H1 (cell line): ENCODE data around the gene PRR35. TPM values are rescaled to one million over a fixed set of nuclear protein-coding genes. Genes with fewer than 3 reads are reported as not detected.

ENCODE experiments used
- CTCF ChIA-PET: fragments of 300-600 bp; sonication (Branson Sonifier 250); formaldehyde crosslinking; loops from one replicate; lab custom pipeline; 2021; ENCODE audit not compliant: partially characterized antibody; lab: Charles Lee
- POLR2A ChIA-PET: fragments of 300-600 bp; sonication (Branson Sonifier 250); formaldehyde crosslinking; loops from one replicate; lab custom pipeline; 2021; ENCODE audit warnings: inconsistent platforms; ENCODE audit not compliant: partially characterized antibody; lab: Charles Lee
- DNase-seq, 2 experiments: peaks; one replicate each; pipeline versions ENCODE4 v3.0.0 to v3.0.0-alpha.2; 2010 to 2022; ENCODE audit warnings: low spot score in 2 of 2, low read depth in 1 of 2, mixed read lengths in 1 of 2
- FAIRE-seq: peaks from 2 replicates; lab custom pipeline; 2011; peaks lifted over from hg19 to GRCh38; lab: Jason Lieb, UNC
- H2AFZ ChIP-seq: 2 replicates; pipeline ENCODE4 v1.8.1; 2012; ENCODE audit warnings: low read length, inconsistent platforms
- H2AK5ac ChIP-seq: 2 replicates; pipeline ENCODE4 v1.6.1; 2013; ENCODE audit warnings: low read depth, low read length
- H2BK120ac ChIP-seq: replicated peaks from 2 replicates; pipeline ENCODE3; 2013; ENCODE audit warnings: low read depth, low read length, inconsistent platforms
- H2BK12ac ChIP-seq: 2 replicates; pipeline ENCODE4 v1.6.1; 2013; ENCODE audit warnings: low read depth, low read length
- H2BK15ac ChIP-seq: 2 replicates; pipeline ENCODE4 v1.6.1; 2013; ENCODE audit warnings: low read length
- H2BK20ac ChIP-seq: 2 replicates; pipeline ENCODE4 v1.6.1; 2013; ENCODE audit warnings: low read length
- H2BK5ac ChIP-seq: 2 replicates; pipeline ENCODE4 v1.6.1; 2013; ENCODE audit warnings: low read depth, low read length
- H3K14ac ChIP-seq: 2 replicates; pipeline ENCODE4 v1.6.1; 2013; ENCODE audit warnings: inconsistent platforms; ENCODE audit not compliant: insufficient read length
- H3K18ac ChIP-seq: 2 replicates; pipeline ENCODE4 v1.6.1; 2013; ENCODE audit warnings: low read length; ENCODE audit errors: extremely low read depth
- H3K23ac ChIP-seq: 2 replicates; pipeline ENCODE4 v1.6.1; 2013; ENCODE audit warnings: inconsistent platforms; ENCODE audit not compliant: insufficient read length
- H3K23me2 ChIP-seq: 2 replicates; pipeline ENCODE4 v1.6.1; 2013; ENCODE audit warnings: low read depth, low read length
- H3K27ac ChIP-seq: 2 replicates; pipeline ENCODE4 v1.6.1; 2011; ENCODE audit warnings: low read depth, low read length, inconsistent platforms
- H3K27me3 ChIP-seq, 4 experiments: replicated peaks in 1 of 4; 1 replicate in 1 of 4; 2 replicates in 3 of 4; pipeline versions ENCODE4 v1.6.1 to v1.8.1; 2011 to 2013; ENCODE audit warnings: low read length in 3 of 4, mild to moderate bottlenecking in 3 of 4, inconsistent platforms in 2 of 4, mixed read lengths in 2 of 4, moderate library complexity in 1 of 4; ENCODE audit not compliant: control insufficient read depth in 3 of 4, insufficient read depth in 3 of 4; ENCODE audit errors: extremely low read depth in 1 of 4
- H3K36me3 ChIP-seq, 4 experiments: 2 replicates each; pipeline versions ENCODE4 v1.6.1 to v1.8.1; 2011 to 2013; ENCODE audit warnings: mild to moderate bottlenecking in 4 of 4, low read length in 3 of 4, moderate library complexity in 2 of 4, control low read depth in 1 of 4, inconsistent platforms in 1 of 4; ENCODE audit not compliant: insufficient read depth in 4 of 4, control insufficient read depth in 2 of 4
- H3K4ac ChIP-seq: replicated peaks from 2 replicates; pipeline ENCODE3; 2013; ENCODE audit warnings: low read length, low read depth, mixed read lengths, inconsistent platforms; ENCODE audit not compliant: insufficient read length
- H3K4me1 ChIP-seq, 4 experiments: replicated peaks in 1 of 4; 1 replicate in 1 of 4; 2 replicates in 3 of 4; pipeline versions ENCODE4 v1.6.1 to v1.8.1; 2011 to 2013; ENCODE audit warnings: low read length in 3 of 4, inconsistent platforms in 2 of 4, mixed read lengths in 1 of 4; ENCODE audit not compliant: insufficient read depth in 4 of 4, control insufficient read depth in 3 of 4
- H3K4me2 ChIP-seq, 2 experiments: 2 replicates each; pipeline versions ENCODE4 v1.6.1 to v1.8.1; 2011 to 2013; ENCODE audit warnings: low read depth in 2 of 2, low read length in 2 of 2, control low read depth in 1 of 2, inconsistent platforms in 1 of 2, mild to moderate bottlenecking in 1 of 2; ENCODE audit not compliant: insufficient read depth in 1 of 2
- H3K4me3 ChIP-seq, 4 experiments: fragments of 200-600, 300-600 bp in 1 of 4; sonication (generic), shearing (Covaris generic), sonication (Bioruptor Twin) in 1 of 4; 2 replicates each; pipeline versions ENCODE4 v1.5.1 to v1.8.1; 2011 to 2016; ENCODE audit warnings: low read length in 4 of 4, low read depth in 3 of 4, control low read depth in 2 of 4, inconsistent platforms in 2 of 4, mild to moderate bottlenecking in 2 of 4, mixed read lengths in 1 of 4, moderate library complexity in 1 of 4; ENCODE audit not compliant: insufficient read depth in 2 of 4; ENCODE audit errors: extremely low read depth in 1 of 4
- H3K56ac ChIP-seq: replicated peaks from 2 replicates; pipeline ENCODE3; 2013; ENCODE audit warnings: low read depth, mild to moderate bottlenecking, mixed read lengths, low read length, inconsistent platforms; ENCODE audit not compliant: insufficient read length
- H3K79me1 ChIP-seq: 2 replicates; pipeline ENCODE4 v1.6.1; 2013; ENCODE audit warnings: low read depth, low read length, control low read depth
- H3K79me2 ChIP-seq, 2 experiments: 2 replicates each; pipeline versions ENCODE4 v1.6.1 to v1.8.1; 2012 to 2013; ENCODE audit warnings: low read length in 2 of 2, mild to moderate bottlenecking in 2 of 2, inconsistent platforms in 1 of 2; ENCODE audit not compliant: insufficient read depth in 2 of 2, control insufficient read depth in 1 of 2
- H3K9ac ChIP-seq, 4 experiments: replicated peaks in 1 of 4; 1 replicate in 1 of 4; 2 replicates in 3 of 4; pipeline versions ENCODE4 v1.6.1 to v1.8.1; 2011 to 2013; ENCODE audit warnings: low read depth in 3 of 4, low read length in 3 of 4, control low read depth in 2 of 4, mild to moderate bottlenecking in 2 of 4, moderate library complexity in 2 of 4, inconsistent platforms in 1 of 4; ENCODE audit errors: extremely low read depth in 1 of 4
- H3K9me3 ChIP-seq, 2 experiments: 2 replicates each; pipeline versions ENCODE4 v1.6.1 to v1.8.1; 2012 to 2013; ENCODE audit warnings: mild to moderate bottlenecking in 2 of 2, moderate library complexity in 2 of 2, control low read depth in 1 of 2, inconsistent platforms in 1 of 2, low read depth in 1 of 2, low read length in 1 of 2, mixed read lengths in 1 of 2; ENCODE audit not compliant: insufficient read depth in 2 of 2
- H4K20me1 ChIP-seq, 2 experiments: replicated peaks in 1 of 2; 2 replicates each; pipeline versions ENCODE3 to v1.8.1; 2011 to 2013; ENCODE audit warnings: inconsistent platforms in 2 of 2, low read length in 2 of 2, mild to moderate bottlenecking in 1 of 2; ENCODE audit not compliant: insufficient read depth in 2 of 2, control insufficient read depth in 1 of 2
- H4K5ac ChIP-seq: 2 replicates; pipeline ENCODE4 v1.6.1; 2013; ENCODE audit warnings: low read length, low read depth, mixed read lengths, inconsistent platforms; ENCODE audit not compliant: insufficient read length
- H4K8ac ChIP-seq: 2 replicates; pipeline ENCODE4 v1.8.0; 2013; ENCODE audit warnings: mild to moderate bottlenecking, moderate library complexity, low read length, inconsistent platforms; ENCODE audit not compliant: insufficient read depth; ENCODE audit errors: extremely low read depth
- H4K91ac ChIP-seq: replicated peaks from 2 replicates; pipeline ENCODE3; 2013; ENCODE audit warnings: low read length, mixed read lengths, inconsistent platforms; ENCODE audit not compliant: insufficient read length
- BRCA1 ChIP-seq: IDR thresholded peaks from 2 replicates; pipeline ENCODE4 v1.6.1; 2012; ENCODE audit warnings: low read depth, low read length, improper control_type of control experiment
- NRF1 ChIP-seq: IDR thresholded peaks from 2 replicates; pipeline ENCODE4 v1.6.1; 2011; ENCODE audit warnings: mild to moderate bottlenecking, low read depth, low read length, improper control_type of control experiment
- POLR2AphosphoS5 ChIP-seq: IDR thresholded peaks from 2 replicates; pipeline ENCODE4 v1.6.1; 2011; ENCODE audit warnings: low read depth, low read length
- RBBP5 ChIP-seq: IDR thresholded peaks from 2 replicates; pipeline ENCODE4 v1.7.1; 2012; ENCODE audit warnings: low read depth, mild to moderate bottlenecking, inconsistent platforms, low read length, moderate library complexity, borderline replicate concordance
- SIX5 ChIP-seq: IDR thresholded peaks from 2 replicates; pipeline ENCODE4 v1.6.1; 2011; ENCODE audit warnings: mild to moderate bottlenecking, low read depth, low read length
- SP1 ChIP-seq: IDR thresholded peaks from 2 replicates; pipeline ENCODE4 v1.6.1; 2011; ENCODE audit warnings: low read depth, low read length
- YY1 ChIP-seq: IDR thresholded peaks from 2 replicates; pipeline ENCODE4 v1.6.1; 2011; ENCODE audit warnings: low read depth, mild to moderate bottlenecking, low read length
- WGBS, 2 experiments: shearing (Covaris generic) in 1 of 2; methylation state at CpG; one replicate each; pipeline versions ENCODE4 v1.1.6 to v1.1.7; 2013 to 2015; ENCODE audit warnings: low lambda C conversion rate in 2 of 2, mixed read lengths in 2 of 2, inconsistent platforms in 1 of 2, low coverage in 1 of 2, missing lambda C conversion rate in 1 of 2; ENCODE audit not compliant: insufficient replicate concordance in 2 of 2, insufficient coverage in 1 of 2, insufficient read length in 1 of 2; ENCODE audit errors: extremely low coverage in 1 of 2, missing lambda C conversion rate in 1 of 2; 5-methylcytosine and 5-hydroxymethylcytosine counted together
- polyA plus RNA-seq, 7 experiments: library from polyadenylated mRNA; depleted of rRNA in 3 of 7; stranded (reverse) in 5 of 7; unstranded in 2 of 7; fragments of >200 nt in 5 of 7; fragments of 200-250 nt in 2 of 7; gene quantifications; 1 replicate in 5 of 7; 2 replicates in 1 of 7; 4 replicates in 1 of 7; pipeline versions ENCODE4 v1.2.1 to v1.2.3, GENCODE V29; 2011 to 2013; ENCODE audit warnings: missing spikeins in 2 of 7, mixed read lengths in 2 of 7
- total RNA-seq: library from RNA; stranded (reverse); fragmentation: NEBNext Ultra II Directional; extraction: Animal tissue kit (Norgen Biotek cat#: 25700); gene quantifications from 2 replicates; pipeline ENCODE4 v1.2.1, GENCODE V29; 2021

PRR35 gene
- total and polyA plus RNA-seq, 2 of the 8 experiments (the other 6 are each of a cell fraction or from before 2014, with no cell fraction given), result 0.38 to 0.50 TPM

- H3K27ac ChIP-seq, result no peak overlapping the region
- 0 out of 2 replicates have a peak overlapping the region, but pooled peaks have one; percentile 27 for H2BK12ac ChIP-seq
These were observed 49.8 kb downstream of the PRR35 start for GRCh38 chr16:609984-610383.

More at GRCh38 chr16:609984-610383, 49.8 kb downstream of the PRR35 start:
- FAIRE-seq (no peak), DNase-seq (no peak)
- Histone ChIP-seq H3K4ac (no peak overlapping the region), H2BK15ac (no peak overlapping the region), H3K18ac (no peak overlapping the region), H3K9ac (no peak overlapping the region), H3K4me1 (no peaks in the 10 kb centered on the region; a peak in 1 of 7 replicates), H4K20me1 (peaks cover 0 to 9% of the 10 kb centered on the region in 2 experiments), H2AFZ (no peak overlapping the region), H4K5ac (no peak overlapping the region), H3K79me1 (peaks cover 6% of the 10 kb centered on the region), H3K4me2 (no peak overlapping the region), H3K36me3 (no peaks in the 10 kb centered on the region; a peak in 1 of 8 replicates), H3K23me2 (no peaks in the 10 kb centered on the region), H2BK5ac (no peak overlapping the region), H3K56ac (no peak overlapping the region), H3K23ac (no peak overlapping the region), H4K8ac (no peak overlapping the region), H3K14ac (no peak overlapping the region), H3K4me3 (no peak overlapping the region), H4K91ac (no peak overlapping the region), H2AK5ac (0 out of 2 replicates have a peak overlapping the region, but pooled peaks have one; percentile 39), H2BK120ac (no peak overlapping the region), H3K9me3 (peaks cover 5 to 7% of the 10 kb centered on the region in 2 experiments; a peak in 3 of 4 replicates), H3K79me2 (peaks cover 0 to 2% of the 10 kb centered on the region in 2 experiments; a peak in 1 of 4 replicates), H2BK20ac (0 out of 2 replicates have a peak overlapping the region, but pooled peaks have one; percentile 18), H3K27me3 (no peaks in the 10 kb centered on the region)
- CTCF ChIA-PET, result interaction anchor here (1.1 to 5.2 kb wide), 15 partner anchors 9 to 184 kb away, joined by 3 to 29 read pairs (median 4); partner anchors contain the start of genes RAB11FIP3 and RAB40C
- 93% methylated on average over 12 of the region's 14 CpGs; no CpG with 5 or more reads in 1 of the 2 experiments for WGBS, 2 experiments
- no peak for TF ChIP-seq SP1
- TF ChIP-seq RBBP5, result no peak
- no peak for TF ChIP-seq SIX5
- TF ChIP-seq YY1, result no peak
- TF ChIP-seq POLR2AphosphoS5, result no peak
- no peak for TF ChIP-seq NRF1
- TF ChIP-seq BRCA1, result no peak
- POLR2A ChIA-PET, result interaction anchor here (0.7 to 1.4 kb wide), 3 partner anchors 9 to 86 kb away, joined by 3 to 4 read pairs (median 3); no protein-coding TSS in a partner anchor
